Measurements from ENCODE around the gene CCM2.

DNA sequence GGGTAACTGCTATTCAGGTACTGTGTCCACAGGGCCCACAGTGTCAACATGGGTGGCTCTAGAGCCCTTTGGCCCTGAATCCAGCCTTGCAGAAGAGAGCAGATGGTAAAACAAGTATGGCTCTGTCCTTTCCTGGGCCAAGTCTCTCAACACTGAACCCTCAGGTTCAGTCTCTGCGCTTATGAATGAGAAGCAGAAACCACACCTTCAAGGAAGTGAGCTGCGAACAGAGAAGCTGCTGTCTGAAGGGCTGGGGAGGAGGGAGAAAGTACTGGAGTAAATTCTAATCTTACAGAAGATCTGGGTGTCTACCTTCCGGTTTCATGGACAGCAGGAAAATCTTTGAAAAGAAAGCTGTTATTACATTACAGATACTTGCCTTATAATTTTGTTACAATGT is 107.4 kb downstream of the CCM2 start:
- TF ChIP-seq POLR2A (IDR thresholded peaks at IDR 0.05) = no peak
- TF ChIP-seq, protein P1, sequence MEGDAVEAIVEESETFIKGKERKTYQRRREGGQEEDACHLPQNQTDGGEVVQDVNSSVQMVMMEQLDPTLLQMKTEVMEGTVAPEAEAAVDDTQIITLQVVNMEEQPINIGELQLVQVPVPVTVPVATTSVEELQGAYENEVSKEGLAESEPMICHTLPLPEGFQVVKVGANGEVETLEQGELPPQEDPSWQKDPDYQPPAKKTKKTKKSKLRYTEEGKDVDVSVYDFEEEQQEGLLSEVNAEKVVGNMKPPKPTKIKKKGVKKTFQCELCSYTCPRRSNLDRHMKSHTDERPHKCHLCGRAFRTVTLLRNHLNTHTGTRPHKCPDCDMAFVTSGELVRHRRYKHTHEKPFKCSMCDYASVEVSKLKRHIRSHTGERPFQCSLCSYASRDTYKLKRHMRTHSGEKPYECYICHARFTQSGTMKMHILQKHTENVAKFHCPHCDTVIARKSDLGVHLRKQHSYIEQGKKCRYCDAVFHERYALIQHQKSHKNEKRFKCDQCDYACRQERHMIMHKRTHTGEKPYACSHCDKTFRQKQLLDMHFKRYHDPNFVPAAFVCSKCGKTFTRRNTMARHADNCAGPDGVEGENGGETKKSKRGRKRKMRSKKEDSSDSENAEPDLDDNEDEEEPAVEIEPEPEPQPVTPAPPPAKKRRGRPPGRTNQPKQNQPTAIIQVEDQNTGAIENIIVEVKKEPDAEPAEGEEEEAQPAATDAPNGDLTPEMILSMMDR (IDR thresholded peaks at IDR 0.05) = no peak

Data from ovary (tissue), 3 donors.